Retinal pigment epithelial cell (primary cell): ENCODE data around the gene RIBC2.

Source experiments
- DNase-seq: peaks from one replicate; pipeline ENCODE4 v3.0.0-alpha.2; 2010; ENCODE audit warnings: low read depth
- H3K4me3 ChIP-seq: 2 replicates; pipeline ENCODE4 v1.5.1; 2011; ENCODE audit warnings: mild to moderate bottlenecking, low read length, control low read depth, moderate library complexity
- TF ChIP-seq, protein P1 (sequence below): conservative IDR thresholded peaks from 2 replicates; pipeline ENCODE4 v1.5.1; 2011; ENCODE audit warnings: low read depth, low read length, control low read depth, inconsistent platforms

The RIBC2 gene

DNA sequence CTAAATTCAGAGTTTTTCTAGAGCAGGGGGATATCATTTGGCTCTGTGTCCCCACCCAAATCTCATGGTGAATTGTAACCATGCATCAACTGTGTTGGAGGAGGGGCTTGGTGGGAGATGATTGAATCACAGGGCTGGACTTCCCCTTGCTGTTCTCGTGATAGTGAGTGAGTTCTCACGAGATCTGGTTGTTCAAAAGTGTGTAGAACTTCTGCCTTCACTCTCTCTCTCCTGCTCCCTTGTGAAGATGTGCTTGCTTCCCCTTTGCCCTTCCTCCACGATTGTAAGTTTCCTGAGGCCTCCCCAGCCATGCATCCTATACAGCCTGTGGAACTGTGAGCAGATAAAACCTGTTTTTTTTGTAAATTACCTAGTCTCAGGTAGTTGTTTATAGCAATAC is 67.2 kb downstream of the RIBC2 start:
- DNase-seq, result no peak
- TF ChIP-seq, protein P1, sequence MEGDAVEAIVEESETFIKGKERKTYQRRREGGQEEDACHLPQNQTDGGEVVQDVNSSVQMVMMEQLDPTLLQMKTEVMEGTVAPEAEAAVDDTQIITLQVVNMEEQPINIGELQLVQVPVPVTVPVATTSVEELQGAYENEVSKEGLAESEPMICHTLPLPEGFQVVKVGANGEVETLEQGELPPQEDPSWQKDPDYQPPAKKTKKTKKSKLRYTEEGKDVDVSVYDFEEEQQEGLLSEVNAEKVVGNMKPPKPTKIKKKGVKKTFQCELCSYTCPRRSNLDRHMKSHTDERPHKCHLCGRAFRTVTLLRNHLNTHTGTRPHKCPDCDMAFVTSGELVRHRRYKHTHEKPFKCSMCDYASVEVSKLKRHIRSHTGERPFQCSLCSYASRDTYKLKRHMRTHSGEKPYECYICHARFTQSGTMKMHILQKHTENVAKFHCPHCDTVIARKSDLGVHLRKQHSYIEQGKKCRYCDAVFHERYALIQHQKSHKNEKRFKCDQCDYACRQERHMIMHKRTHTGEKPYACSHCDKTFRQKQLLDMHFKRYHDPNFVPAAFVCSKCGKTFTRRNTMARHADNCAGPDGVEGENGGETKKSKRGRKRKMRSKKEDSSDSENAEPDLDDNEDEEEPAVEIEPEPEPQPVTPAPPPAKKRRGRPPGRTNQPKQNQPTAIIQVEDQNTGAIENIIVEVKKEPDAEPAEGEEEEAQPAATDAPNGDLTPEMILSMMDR, result no peak
- no peak overlapping the region for H3K4me3 ChIP-seq

DNA sequence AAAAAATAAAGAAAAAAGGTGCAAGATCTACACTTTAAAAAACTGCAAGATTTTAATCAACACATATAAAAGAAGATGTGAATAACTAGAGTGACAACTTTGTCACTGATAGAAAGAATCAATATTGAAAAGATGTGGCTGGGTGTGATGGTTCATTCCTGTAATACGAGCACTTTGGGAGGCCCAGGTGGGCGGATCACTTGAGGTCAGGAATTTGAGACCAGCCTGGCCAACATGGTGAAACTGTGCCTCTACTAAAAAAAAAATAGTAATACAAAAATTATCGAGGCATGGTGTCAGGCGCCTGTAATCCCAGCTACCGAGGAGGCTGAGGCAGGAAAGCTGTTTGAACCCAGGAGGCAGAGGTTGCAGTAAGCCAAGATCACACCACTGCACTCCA is 68.2 kb downstream of the RIBC2 start:
- TF ChIP-seq, protein P1, result no peak
- DNase-seq, result no peak
- no peak overlapping the region for H3K4me3 ChIP-seq
